CD1c-positive myeloid dendritic cell (primary cell): ENCODE data around the gene CGNL1.
A peak's percentile ranks its signal among the peaks of the same experiment; 100 is the strongest.

ENCODE experiments used
- DNase-seq: peaks from one replicate; pipeline ENCODE4 v3.0.0-alpha.2; 2016; ENCODE audit errors: extremely low spot score

CGNL1 gene

DNA sequence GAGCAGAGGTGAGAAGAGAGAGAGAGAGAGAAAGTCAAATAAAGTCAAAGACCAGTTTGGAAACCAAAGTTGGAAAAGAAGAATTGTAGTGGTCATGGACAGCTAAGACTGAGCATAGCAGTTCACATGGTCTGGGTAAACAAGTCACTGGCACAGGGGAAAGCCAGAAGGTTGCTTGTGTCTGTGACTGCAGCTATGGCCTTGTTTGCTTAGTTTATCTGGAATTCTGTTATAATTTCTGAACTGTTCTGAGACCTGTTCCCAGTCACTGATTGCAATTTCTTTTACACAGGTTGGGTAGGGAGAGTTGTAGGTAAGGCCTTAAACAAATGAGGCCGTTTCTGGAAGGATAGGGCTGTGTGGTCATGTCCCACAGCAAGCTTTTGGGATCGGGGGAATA lies 172.0 kb downstream of the CGNL1 start:
- no peak for DNase-seq

DNA sequence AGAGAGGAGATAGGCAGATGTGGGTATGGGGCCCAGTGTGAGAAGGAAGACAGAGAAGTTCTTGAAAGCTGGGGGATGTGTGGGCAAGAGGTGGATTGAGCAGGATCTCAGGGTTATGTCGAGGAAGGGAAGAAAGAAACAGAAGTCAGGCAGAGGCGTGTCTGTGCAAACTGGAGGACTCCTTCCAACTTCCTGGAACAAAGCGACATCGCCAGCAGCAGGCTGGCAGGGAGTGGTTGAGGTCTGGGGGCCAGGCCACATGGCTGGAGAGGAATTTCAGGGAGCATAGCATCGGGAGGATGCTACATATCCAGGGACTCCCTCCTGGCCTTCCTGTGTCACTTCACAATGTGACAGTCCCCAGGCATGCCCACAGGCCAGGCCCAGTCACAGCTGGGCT lies 172.5 kb downstream of the CGNL1 start:
- no peak for DNase-seq

GRCh38 chr15:57549935-57550334 lies 173.6 kb downstream of the CGNL1 start:
- DNase-seq: no peak

DNA sequence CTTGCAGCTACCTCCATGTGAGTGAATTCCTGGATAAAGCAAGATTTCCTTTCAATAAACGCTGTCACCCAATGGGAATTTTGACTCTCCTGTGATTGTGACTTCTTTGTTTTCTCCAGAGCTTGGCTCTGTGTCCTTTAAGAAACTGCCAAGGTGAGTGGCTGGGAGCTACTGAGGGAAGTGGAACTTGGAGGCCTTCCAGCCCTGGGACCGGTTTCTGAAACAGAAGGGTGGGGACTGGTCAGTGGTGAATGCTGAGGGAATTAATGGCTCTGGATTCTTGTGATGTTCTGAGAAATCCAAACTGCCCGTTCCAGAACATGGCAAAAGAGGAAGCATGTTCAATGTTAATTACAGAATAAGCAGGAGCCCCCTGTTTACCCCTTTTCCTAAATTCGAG lies 174.3 kb downstream of the CGNL1 start:
- DNase-seq: no peak

DNA sequence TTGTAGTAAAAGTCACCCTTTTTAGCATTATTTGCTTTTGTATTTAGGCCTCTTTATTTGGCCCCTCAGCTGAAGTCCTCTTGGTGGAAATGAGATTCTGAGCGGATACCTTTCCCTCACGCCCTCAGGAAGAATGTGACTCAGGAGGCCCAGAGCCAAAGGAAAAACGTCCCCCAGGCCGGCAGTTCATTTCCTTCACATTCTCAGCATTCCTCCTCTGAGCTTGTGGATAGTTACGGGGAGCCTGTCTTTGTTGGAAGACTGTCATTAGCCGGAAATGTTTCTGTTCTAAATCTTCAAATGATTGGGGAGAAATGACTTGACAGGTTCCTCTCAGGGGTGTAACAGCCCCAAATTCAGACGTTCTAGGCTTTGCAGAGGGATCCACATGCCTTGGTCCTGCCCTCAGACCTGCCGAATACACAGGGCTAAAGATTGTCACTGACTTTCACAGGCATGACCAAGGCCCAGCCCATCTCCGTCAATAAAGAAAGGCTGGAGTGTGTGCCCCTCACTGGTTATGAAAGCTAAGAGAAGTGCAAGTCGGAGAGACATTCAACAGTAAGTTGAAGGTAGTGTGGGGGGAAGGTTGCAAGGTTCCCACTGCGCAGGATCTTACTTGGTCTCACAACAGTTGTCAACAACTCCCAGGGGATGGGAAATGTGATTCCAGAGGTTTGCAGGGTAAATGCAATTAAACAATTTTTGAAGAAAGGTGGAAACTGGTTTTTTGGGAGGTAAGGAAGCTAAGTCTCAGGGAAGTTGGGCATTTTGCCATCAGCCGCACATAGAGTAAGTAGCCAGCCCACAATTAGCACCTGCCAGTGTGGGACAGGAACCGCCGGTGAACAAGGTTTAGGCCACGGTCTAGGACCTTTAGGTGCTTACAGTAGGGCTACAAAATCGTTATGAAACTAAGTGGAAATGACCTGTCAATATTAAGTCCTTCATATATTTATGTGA lies 175.7 kb downstream of the CGNL1 start:
- no peak for DNase-seq

DNA sequence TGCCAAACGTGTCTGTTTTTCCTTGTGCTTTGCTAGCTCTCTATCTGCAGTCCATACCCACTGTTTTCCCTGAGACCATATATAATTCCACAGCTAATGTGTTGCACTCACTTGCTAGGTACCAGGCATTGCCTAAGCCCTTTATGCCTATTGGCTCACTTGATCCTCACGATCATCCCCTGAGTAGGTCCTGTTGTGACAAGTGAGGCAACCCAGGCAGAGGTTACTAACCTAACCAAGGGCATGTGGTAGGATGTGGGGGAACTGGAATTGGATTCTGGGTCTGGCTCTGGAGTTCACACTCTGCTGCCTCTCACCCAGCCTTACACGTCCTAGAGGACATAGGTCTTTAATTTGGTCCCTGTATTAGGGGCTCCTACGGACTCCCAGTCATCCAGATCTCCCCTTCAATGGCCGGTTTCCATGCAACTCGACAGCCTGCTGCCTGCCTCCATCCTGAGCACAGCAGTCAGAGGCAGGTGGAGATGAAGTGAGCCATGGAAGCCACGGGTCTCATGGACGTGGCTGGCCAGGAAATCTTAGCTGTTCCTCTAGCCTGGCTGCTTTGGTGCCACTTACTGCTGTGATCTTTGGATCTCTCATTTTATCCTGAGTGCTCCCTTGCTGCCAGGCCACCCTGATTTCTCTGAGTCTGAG lies 176.5 kb downstream of the CGNL1 start:
- no peak for DNase-seq

DNA sequence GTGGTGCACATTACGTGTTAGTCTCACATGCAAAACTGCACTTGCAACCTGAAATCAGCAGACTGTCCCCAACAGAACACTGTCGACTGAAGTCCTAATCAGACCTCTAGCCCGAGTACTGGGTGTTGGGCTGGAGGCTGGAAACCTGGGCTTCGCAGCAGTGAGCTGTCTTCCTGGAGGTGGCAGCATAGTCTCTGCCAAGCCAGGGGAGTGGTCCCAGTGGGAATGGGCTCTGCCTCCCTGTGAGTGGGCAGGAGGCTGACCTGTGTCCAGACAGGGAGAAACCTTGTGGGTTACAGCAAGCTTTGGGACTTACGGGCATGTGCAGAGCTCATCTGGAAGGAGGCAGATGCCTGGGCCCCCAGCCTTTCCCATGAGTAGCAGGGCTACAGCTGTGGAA lies 177.2 kb downstream of the CGNL1 start:
- DNase-seq: no peak

DNA sequence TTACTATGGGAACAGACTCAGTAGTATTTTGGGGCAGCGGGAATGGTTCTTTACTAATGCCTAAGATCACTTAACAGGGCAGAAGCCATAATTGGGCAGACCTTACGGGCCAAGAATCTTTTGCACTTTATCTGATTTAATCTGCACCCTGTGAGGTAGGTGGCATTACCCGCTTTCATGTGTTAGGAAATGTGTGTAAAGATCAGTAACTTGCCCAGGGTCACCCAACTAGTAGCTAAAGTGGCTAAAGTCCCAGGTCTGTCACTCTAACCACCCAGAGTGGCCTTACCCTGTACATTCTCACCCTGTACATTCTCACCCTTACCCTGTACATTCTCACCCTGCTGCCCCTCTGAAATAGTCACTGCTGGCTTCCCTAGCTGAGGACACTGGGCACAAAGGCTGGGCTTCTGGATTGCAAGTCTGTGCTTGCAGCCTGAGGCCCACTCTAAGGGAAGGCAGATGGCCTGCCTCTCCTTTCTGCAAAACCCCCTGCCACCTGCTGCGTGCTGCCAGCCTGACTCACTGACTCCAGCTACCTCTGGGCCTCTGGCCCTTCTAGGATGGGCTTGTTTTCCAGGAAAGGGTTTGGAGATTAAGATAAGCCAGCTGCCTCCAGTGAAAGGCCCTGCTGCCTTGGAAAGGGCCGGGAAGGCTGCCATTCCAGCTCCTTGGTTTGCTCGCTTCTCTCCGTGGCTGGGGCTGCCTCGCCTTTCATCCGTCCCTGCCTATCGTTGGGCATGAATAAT lies 177.9 kb downstream of the CGNL1 start:
- DNase-seq: no peak

DNA sequence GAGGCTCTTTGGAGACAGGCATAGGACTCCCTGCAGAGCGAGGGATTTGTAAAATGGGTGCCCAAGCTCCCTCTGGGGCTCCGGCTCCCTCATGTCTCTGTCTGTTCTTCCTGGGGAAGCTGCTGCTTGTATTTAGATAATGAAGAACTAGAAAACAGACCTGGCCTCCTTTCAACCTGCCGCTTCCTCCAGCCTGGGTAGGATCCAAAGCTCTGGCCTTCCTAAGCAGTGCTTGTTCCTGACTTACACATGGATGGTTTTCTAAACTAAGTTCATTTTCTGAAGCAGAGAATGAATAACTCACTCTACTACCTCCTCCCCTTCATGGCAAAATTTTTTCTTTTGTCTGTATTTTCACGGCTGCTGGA lies 178.5 kb downstream of the CGNL1 start:
- no peak for DNase-seq

DNA sequence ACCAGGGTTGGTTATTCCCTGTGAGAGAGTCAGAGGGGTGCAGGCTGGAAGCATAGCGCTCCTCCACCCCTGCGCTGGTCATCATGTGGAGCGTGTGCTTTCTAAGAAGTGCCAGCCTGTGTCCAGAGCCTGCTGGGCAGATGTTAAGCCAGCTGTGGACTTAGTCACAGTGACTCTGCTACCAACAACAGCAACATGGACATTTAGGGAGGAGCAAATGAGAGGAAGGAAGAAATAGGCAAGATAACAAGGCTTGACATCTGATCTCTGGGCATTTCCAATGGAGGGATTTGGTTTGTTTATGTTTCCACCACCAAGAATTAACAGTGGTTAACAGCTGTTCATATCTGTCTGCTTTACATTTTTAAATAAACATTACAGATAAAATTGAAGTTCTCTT lies 179.0 kb downstream of the CGNL1 start:
- DNase-seq: no peak

- no peak for DNase-seq
These were observed 179.7 kb downstream of the CGNL1 start for GRCh38 chr15:57556040-57556439.

DNA sequence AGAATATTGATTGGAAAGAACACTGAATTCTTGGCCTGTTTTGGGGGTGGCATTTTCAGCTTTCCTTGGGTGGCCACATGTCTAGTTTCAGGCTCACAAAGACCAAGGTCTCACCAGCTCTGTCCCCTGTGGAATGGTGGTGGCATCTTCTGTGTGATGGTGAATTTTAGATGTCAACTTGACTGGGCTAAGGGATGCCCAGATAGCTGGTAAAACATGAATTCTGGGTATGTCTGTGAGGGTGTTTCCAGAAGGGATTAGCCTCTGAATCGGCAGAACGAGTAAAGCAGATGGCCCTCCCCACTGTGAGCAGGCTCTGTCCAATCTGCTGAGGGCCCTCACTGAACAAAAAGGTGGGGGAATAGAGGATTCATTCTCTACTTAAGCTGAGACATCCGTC lies 181.0 kb downstream of the CGNL1 start:
- no peak for DNase-seq

- DNase-seq: no peak
These were observed 181.5 kb downstream of the CGNL1 start for GRCh38 chr15:57557810-57558209.

- peak; percentile 75 for DNase-seq
These were observed 183.6 kb downstream of the CGNL1 start for GRCh38 chr15:57559875-57560274.

- peak; percentile 86 for DNase-seq
These were observed 184.9 kb downstream of the CGNL1 start for GRCh38 chr15:57561041-57561711.

DNA sequence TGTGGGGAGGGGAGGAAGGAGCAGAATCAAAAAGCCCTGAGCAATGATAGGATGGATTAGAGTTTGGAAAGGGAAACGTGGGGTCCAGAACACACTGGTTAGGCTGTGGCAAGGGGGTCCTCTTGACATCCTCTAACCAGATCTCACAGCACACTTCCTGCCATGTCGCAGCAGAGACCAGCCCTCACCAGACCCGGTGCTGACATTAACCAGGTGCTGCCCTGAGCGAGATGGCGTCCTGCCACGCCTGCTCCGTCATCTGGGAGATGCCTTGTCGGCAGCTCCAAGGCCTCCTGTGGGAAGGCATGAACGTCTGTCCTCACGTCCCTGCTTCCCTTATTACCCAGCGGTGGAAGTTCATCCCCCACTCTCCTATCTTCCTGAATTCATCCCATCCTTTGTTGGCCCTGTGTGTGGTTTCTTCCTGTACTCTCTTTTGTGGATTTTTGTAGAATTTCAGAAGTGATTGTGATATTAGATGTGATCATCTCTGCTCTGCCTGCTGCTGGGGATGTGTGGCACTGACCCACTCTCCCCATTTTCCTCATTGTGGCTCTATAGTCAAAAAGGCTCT lies 186.0 kb downstream of the CGNL1 start:
- no peak for DNase-seq

GRCh38 chr15:57563416-57563815 lies 187.1 kb downstream of the CGNL1 start:
- DNase-seq: no peak

DNA sequence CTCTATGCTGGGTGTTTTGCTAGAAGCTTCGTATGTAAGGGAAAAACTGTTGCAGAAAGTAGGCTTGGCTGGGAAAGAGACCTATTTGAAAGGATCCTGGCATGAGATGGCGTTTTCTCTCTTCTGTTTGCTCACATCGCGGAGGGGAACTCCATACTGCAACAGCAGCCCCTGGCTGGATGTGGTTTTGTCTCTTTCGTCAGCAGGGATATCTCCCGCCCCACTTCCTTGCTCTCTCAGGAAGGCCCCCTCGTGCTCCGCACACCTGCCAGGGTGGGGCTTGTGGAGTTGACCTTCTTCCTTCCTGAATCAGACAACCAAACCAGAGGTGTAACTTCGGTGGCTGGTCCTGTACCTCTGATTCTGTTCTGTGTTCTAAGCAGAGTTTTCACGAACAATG lies 189.0 kb downstream of the CGNL1 start:
- DNase-seq: peak; percentile 28

GRCh38 chr15:57566834-57567233 lies 190.5 kb downstream of the CGNL1 start:
- no peak for DNase-seq

DNA sequence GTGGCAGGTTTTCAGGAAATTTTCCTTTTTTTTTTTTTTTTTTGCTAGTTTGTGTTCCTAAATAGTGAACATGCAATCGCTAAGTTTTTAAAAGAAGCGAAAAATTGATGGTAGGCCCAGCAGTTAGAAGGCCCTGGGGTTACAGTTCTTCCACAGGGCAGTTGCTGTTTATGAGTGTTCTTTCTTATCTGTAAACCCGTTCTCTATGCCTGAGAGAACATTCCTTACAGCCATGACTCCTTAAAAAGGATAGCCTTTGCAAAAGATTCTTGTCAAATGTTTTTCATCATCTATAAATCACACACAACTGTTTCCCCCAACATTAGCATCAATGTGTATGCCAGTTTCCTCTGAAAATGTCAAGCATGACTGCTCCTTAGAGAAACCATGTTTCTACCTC lies 191.6 kb downstream of the CGNL1 start:
- DNase-seq: no peak

GRCh38 chr15:57568299-57568698 lies 192.0 kb downstream of the CGNL1 start:
- no peak for DNase-seq

GRCh38 chr15:57570340-57570739 lies 194.0 kb downstream of the CGNL1 start:
- no peak for DNase-seq
